HepG2 (cell line): ENCODE data around the gene PPAN. TPM values are rescaled to one million over a fixed set of nuclear protein-coding genes. Genes with fewer than 3 reads are reported as not detected.

Source experiments
- HNF4A ChIP-seq: sonication (generic); formaldehyde crosslinking; IDR thresholded peaks from 2 replicates; pipeline ENCODE4 v1.4.0; 2020; ENCODE audit warnings: missing genetic modification reagents
- MIER2 ChIP-seq: IDR thresholded peaks from 2 replicates; pipeline ENCODE4 v1.6.1; 2016; ENCODE audit warnings: missing biosample characterization, missing genetic modification reagents
- NCOA5 ChIP-seq: sonication (generic); formaldehyde crosslinking; IDR thresholded peaks from 2 replicates; pipeline ENCODE4 v1.4.0; 2020; ENCODE audit warnings: missing genetic modification reagents
- NFYB ChIP-seq: sonication (generic); formaldehyde crosslinking; IDR thresholded peaks from 2 replicates; pipeline ENCODE4 v1.4.0; 2020; ENCODE audit warnings: missing genetic modification reagents
- RBM22 ChIP-seq: fragments of 200-400 bp; formaldehyde crosslinking; optimal IDR thresholded peaks from 2 replicates; pipeline ENCODE3; 2017; ENCODE audit warnings: mild to moderate bottlenecking, low read length, moderate library complexity
- REPIN1 ChIP-seq: sonication (generic); formaldehyde crosslinking; IDR thresholded peaks from 2 replicates; pipeline ENCODE4 v1.8.0; 2022; ENCODE audit warnings: missing genetic modification reagents, low read depth, mild to moderate bottlenecking, borderline replicate concordance
- SAFB2 ChIP-seq: sonication (generic); formaldehyde crosslinking; IDR thresholded peaks from 2 replicates; pipeline ENCODE4 v1.5.1; 2020; ENCODE audit warnings: missing genetic modification reagents, low read depth, mild to moderate bottlenecking, borderline replicate concordance
- WIZ ChIP-seq: sonication (generic); formaldehyde crosslinking; IDR thresholded peaks from 2 replicates; pipeline ENCODE4 v1.5.1; 2020; ENCODE audit warnings: mild to moderate bottlenecking, missing genetic modification reagents
- XBP1 ChIP-seq: sonication (generic); formaldehyde crosslinking; IDR thresholded peaks from 2 replicates; pipeline ENCODE4 v1.5.0; 2020; ENCODE audit warnings: missing genetic modification reagents
- ZMYM2 ChIP-seq: sonication (generic); formaldehyde crosslinking; IDR thresholded peaks from 2 replicates; pipeline ENCODE4 v1.8.0; 2022; ENCODE audit warnings: mild to moderate bottlenecking, missing genetic modification reagents
- ZNF121 ChIP-seq: sonication (generic); formaldehyde crosslinking; IDR thresholded peaks from 2 replicates; pipeline ENCODE4 v1.5.0; 2020; ENCODE audit warnings: mild to moderate bottlenecking, missing genetic modification reagents
- ZNF256 ChIP-seq: sonication (generic); formaldehyde crosslinking; conservative IDR thresholded peaks from 2 replicates; pipeline ENCODE4 v1.4.0; 2020; ENCODE audit warnings: missing genetic modification reagents
- ZNF546 ChIP-seq: sonication (generic); formaldehyde crosslinking; conservative IDR thresholded peaks from 2 replicates; pipeline ENCODE4 v1.8.1; 2023; ENCODE audit warnings: mild to moderate bottlenecking, missing genetic modification reagents
- polyA plus RNA-seq, 8 experiments: library from polyadenylated mRNA; depleted of rRNA in 3 of 8; stranded (reverse) in 7 of 8; unstranded in 1 of 8; fragments of >200 nt; fragmentation: Illumina TruSeq in 4 of 8; extraction: Trizol in 4 of 8; gene quantifications; 2 replicates each; pipeline versions ENCODE4 v1.2.1 to v1.2.3, GENCODE V29; 2011 to 2016; ENCODE audit warnings: low read depth in 4 of 8, missing spikeins in 1 of 8, mixed read lengths in 1 of 8; ENCODE audit not compliant: insufficient read depth in 1 of 8
- total RNA-seq, 5 experiments: library from RNA; depleted of rRNA; stranded (reverse); fragments of >200 nt; fragmentation: Illumina TruSeq; extraction: Trizol; gene quantifications; 2 replicates each; pipeline ENCODE4 v1.2.3, GENCODE V29; 2016; ENCODE audit warnings: low read depth in 1 of 5
- TF ChIP-seq, protein P1 (sequence below): sonication (generic); formaldehyde crosslinking; IDR thresholded peaks from 2 replicates; pipeline ENCODE4 v1.5.0; 2020; ENCODE audit warnings: mild to moderate bottlenecking, missing genetic modification reagents, borderline replicate concordance
- TF ChIP-seq, protein P2 (sequence below): sonication (generic); formaldehyde crosslinking; IDR thresholded peaks from 2 replicates; pipeline ENCODE4 v1.8.0; 2022; ENCODE audit warnings: mild to moderate bottlenecking, missing genetic modification reagents
- TF ChIP-seq, protein P3 (sequence below): sonication (generic); formaldehyde crosslinking; IDR thresholded peaks from 2 replicates; pipeline ENCODE4 v1.5.1; 2020; ENCODE audit warnings: mild to moderate bottlenecking, moderate library complexity, missing genetic modification reagents
- TF ChIP-seq, protein P4 (sequence below): sonication (generic); formaldehyde crosslinking; IDR thresholded peaks from 2 replicates; pipeline ENCODE4 v1.4.0; 2020; ENCODE audit warnings: mild to moderate bottlenecking, missing genetic modification reagents
- TF ChIP-seq, protein P5 (sequence below): sonication (generic); formaldehyde crosslinking; IDR thresholded peaks from 2 replicates; pipeline ENCODE4 v1.4.0; 2020; ENCODE audit warnings: missing genetic modification reagents

The PPAN gene
- total and polyA plus RNA-seq, 2 of the 13 experiments (the other 11 are each of a cell fraction or from before 2014, with no cell fraction given): 36.2 to 41.9 TPM

GRCh38 chr19:10079031-10079453 lies 27.1 kb upstream of the PPAN start (continued):
- 0 out of 2 replicates have a peak, but pooled peaks have one; percentile 39 for TF ChIP-seq REPIN1
- peak; percentile 91 for TF ChIP-seq ZMYM2 (CRISPR knock-in tag)
- no peak for TF ChIP-seq ZNF256
- TF ChIP-seq NCOA5 (CRISPR knock-in tag): no peak
- peak; percentile 55; the same call in 1 of the 2 replicates for TF ChIP-seq ZNF121 (CRISPR knock-in tag)
- TF ChIP-seq MIER2 (CRISPR knock-in tag): no peak
- TF ChIP-seq, protein P1, sequence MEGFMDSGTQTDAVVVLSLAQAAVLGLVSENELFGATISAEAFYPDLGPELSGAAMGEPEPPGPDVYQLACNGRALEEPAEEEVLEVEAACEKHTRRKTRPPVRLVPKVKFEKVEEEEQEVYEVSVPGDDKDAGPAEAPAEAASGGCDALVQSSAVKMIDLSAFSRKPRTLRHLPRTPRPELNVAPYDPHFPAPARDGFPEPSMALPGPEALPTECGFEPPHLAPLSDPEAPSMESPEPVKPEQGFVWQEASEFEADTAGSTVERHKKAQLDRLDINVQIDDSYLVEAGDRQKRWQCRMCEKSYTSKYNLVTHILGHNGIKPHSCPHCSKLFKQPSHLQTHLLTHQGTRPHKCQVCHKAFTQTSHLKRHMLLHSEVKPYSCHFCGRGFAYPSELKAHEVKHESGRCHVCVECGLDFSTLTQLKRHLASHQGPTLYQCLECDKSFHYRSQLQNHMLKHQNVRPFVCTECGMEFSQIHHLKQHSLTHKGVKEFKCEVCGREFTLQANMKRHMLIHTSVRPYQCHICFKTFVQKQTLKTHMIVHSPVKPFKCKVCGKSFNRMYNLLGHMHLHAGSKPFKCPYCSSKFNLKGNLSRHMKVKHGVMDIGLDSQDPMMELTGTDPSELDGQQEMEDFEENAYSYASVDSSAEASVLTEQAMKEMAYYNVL (CRISPR knock-in tag): no peak
- TF ChIP-seq, protein P2, sequence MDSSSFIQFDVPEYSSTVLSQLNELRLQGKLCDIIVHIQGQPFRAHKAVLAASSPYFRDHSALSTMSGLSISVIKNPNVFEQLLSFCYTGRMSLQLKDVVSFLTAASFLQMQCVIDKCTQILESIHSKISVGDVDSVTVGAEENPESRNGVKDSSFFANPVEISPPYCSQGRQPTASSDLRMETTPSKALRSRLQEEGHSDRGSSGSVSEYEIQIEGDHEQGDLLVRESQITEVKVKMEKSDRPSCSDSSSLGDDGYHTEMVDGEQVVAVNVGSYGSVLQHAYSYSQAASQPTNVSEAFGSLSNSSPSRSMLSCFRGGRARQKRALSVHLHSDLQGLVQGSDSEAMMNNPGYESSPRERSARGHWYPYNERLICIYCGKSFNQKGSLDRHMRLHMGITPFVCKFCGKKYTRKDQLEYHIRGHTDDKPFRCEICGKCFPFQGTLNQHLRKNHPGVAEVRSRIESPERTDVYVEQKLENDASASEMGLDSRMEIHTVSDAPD (CRISPR knock-in tag): no peak
- TF ChIP-seq, protein P3, sequence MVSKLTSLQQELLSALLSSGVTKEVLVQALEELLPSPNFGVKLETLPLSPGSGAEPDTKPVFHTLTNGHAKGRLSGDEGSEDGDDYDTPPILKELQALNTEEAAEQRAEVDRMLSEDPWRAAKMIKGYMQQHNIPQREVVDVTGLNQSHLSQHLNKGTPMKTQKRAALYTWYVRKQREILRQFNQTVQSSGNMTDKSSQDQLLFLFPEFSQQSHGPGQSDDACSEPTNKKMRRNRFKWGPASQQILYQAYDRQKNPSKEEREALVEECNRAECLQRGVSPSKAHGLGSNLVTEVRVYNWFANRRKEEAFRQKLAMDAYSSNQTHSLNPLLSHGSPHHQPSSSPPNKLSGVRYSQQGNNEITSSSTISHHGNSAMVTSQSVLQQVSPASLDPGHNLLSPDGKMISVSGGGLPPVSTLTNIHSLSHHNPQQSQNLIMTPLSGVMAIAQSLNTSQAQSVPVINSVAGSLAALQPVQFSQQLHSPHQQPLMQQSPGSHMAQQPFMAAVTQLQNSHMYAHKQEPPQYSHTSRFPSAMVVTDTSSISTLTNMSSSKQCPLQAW (CRISPR knock-in tag): no peak
- TF ChIP-seq, protein P4, sequence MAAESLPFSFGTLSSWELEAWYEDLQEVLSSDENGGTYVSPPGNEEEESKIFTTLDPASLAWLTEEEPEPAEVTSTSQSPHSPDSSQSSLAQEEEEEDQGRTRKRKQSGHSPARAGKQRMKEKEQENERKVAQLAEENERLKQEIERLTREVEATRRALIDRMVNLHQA: no peak
- TF ChIP-seq SAFB2 (CRISPR knock-in tag): no peak
- no peak for TF ChIP-seq XBP1 (CRISPR knock-in tag)
- TF ChIP-seq WIZ (CRISPR knock-in tag): no peak
- TF ChIP-seq ZNF546 (CRISPR knock-in tag): no peak
- TF ChIP-seq, protein P5, sequence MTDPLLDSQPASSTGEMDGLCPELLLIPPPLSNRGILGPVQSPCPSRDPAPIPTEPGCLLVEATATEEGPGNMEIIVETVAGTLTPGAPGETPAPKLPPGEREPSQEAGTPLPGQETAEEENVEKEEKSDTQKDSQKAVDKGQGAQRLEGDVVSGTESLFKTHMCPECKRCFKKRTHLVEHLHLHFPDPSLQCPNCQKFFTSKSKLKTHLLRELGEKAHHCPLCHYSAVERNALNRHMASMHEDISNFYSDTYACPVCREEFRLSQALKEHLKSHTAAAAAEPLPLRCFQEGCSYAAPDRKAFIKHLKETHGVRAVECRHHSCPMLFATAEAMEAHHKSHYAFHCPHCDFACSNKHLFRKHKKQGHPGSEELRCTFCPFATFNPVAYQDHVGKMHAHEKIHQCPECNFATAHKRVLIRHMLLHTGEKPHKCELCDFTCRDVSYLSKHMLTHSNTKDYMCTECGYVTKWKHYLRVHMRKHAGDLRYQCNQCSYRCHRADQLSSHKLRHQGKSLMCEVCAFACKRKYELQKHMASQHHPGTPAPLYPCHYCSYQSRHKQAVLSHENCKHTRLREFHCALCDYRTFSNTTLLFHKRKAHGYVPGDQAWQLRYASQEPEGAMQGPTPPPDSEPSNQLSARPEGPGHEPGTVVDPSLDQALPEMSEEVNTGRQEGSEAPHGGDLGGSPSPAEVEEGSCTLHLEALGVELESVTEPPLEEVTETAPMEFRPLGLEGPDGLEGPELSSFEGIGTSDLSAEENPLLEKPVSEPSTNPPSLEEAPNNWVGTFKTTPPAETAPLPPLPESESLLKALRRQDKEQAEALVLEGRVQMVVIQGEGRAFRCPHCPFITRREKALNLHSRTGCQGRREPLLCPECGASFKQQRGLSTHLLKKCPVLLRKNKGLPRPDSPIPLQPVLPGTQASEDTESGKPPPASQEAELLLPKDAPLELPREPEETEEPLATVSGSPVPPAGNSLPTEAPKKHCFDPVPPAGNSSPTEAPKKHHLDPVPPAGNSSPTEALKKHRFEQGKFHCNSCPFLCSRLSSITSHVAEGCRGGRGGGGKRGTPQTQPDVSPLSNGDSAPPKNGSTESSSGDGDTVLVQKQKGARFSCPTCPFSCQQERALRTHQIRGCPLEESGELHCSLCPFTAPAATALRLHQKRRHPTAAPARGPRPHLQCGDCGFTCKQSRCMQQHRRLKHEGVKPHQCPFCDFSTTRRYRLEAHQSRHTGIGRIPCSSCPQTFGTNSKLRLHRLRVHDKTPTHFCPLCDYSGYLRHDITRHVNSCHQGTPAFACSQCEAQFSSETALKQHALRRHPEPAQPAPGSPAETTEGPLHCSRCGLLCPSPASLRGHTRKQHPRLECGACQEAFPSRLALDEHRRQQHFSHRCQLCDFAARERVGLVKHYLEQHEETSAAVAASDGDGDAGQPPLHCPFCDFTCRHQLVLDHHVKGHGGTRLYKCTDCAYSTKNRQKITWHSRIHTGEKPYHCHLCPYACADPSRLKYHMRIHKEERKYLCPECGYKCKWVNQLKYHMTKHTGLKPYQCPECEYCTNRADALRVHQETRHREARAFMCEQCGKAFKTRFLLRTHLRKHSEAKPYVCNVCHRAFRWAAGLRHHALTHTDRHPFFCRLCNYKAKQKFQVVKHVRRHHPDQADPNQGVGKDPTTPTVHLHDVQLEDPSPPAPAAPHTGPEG (CRISPR knock-in tag): no peak
- no peak for TF ChIP-seq RBM22
- peak; percentile 78 for TF ChIP-seq HNF4A (CRISPR knock-in tag)
- no peak for TF ChIP-seq NFYB (CRISPR knock-in tag)
